Gastrocnemius medialis (tissue), 4 donors: ENCODE data around the gene MGME1.

Experiments used
- POLR2A ChIP-seq, 2 donors: fragments of 450-650 bp; IDR thresholded peaks; one replicate each; pipeline ENCODE4 v1.6.1; 2017; ENCODE audit warnings: antibody characterized with exemption in 2 of 2, mild to moderate bottlenecking in 2 of 2, moderate library complexity in 2 of 2
- TF ChIP-seq, protein P1 (sequence below), 5 experiments: fragments of 450-650 bp in 3 of 5; fragments of 200-600 bp in 2 of 5; sonication (generic) in 2 of 5; IDR thresholded peaks in 4 of 5; conservative IDR thresholded peaks in 1 of 5; 1 replicate in 4 of 5; 2 replicates in 1 of 5; pipeline ENCODE4 v1.5.1; 2016 to 2019; ENCODE audit warnings: antibody characterized with exemption in 5 of 5, mild to moderate bottlenecking in 3 of 5, moderate library complexity in 3 of 5

DNA sequence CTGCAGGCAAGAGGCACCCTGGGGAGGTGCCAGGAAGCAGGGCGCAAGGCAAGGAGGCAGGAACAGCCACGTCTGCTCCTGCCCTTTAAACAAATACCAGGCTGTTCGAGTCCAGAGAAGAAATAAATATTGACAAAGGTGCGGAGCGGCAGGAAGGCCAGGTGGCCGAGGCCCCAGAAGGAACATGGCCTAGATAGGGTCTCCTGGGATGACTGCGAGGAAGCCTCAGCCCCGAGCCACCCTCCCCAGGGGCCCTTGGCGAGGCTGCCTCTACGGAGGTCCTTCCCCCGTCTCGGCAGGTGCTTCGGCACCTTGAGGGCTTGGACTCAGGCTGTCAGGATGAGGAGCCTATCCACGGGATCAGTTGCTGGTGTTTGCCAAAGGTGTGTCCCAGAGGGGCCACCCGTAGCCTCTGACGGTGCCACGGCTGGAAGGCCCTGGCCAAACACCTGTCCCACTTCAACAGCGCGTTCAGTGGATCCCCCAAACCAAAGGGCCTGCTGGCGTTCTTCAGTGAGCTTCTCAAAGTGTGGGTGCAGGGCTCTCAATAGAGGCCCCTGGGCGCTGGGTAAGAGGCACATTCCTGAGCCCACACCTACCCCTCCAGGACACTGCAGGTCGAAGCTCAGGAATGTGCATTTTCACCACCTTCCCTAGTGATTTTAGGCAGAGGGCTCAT, 40.0 kb upstream of the MGME1 start:
- TF ChIP-seq, protein P1, sequence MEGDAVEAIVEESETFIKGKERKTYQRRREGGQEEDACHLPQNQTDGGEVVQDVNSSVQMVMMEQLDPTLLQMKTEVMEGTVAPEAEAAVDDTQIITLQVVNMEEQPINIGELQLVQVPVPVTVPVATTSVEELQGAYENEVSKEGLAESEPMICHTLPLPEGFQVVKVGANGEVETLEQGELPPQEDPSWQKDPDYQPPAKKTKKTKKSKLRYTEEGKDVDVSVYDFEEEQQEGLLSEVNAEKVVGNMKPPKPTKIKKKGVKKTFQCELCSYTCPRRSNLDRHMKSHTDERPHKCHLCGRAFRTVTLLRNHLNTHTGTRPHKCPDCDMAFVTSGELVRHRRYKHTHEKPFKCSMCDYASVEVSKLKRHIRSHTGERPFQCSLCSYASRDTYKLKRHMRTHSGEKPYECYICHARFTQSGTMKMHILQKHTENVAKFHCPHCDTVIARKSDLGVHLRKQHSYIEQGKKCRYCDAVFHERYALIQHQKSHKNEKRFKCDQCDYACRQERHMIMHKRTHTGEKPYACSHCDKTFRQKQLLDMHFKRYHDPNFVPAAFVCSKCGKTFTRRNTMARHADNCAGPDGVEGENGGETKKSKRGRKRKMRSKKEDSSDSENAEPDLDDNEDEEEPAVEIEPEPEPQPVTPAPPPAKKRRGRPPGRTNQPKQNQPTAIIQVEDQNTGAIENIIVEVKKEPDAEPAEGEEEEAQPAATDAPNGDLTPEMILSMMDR (IDR thresholded peaks at IDR 0.05 in 4 of 5, conservative IDR thresholded peaks at IDR 0.05 in 1 of 5) = no peak
- TF ChIP-seq POLR2A (IDR thresholded peaks at IDR 0.05) = no peak
